Ishikawa (cell line): ENCODE results near the gene C16orf46.

Source experiments
- CEBPB ChIP-seq: IDR thresholded peaks from 2 replicates; pipeline ENCODE4 v1.6.1; 2012
- EP300 ChIP-seq: IDR thresholded peaks from 2 replicates; pipeline ENCODE4 v1.6.1; 2012; ENCODE audit warnings: borderline replicate concordance
- FOXM1 ChIP-seq: IDR thresholded peaks from 2 replicates; pipeline ENCODE4 v1.6.1; 2012; ENCODE audit warnings: low read depth, borderline replicate concordance
- TAF1 ChIP-seq: IDR thresholded peaks from 2 replicates; pipeline ENCODE4 v1.6.1; 2012; ENCODE audit warnings: low read depth, mild to moderate bottlenecking
- YY1 ChIP-seq: IDR thresholded peaks from 2 replicates; pipeline ENCODE4 v1.6.1; 2012; ENCODE audit warnings: low read depth
- TF ChIP-seq, protein P1 (sequence below): IDR thresholded peaks from 2 replicates; pipeline ENCODE4 v1.6.1; 2012

DNA sequence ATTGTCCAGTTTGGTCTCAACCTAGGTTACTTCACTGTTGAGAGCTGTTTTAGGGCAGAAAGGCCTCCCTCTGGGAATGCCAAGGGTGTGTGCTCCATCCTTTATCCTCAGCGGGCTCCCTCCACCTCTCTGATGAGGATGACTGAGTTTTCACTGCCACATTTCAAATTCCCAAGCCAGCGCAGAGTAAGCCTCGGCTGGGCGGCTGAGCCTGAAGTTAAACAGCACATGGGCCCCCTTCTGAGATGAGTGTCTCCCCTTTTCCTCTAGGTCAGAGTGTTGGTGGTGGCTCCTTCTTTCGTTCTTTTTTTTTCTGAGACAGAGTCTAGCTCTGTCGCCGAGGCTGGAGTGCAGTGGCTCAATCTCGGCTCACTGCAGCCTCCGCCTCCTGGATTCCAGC, 24.7 kb upstream of the C16orf46 start:
- TF ChIP-seq EP300 (no peak), FOXM1 (no peak), TAF1 (no peak), YY1 (no peak), CEBPB (no peak)
- TF ChIP-seq, protein P1, sequence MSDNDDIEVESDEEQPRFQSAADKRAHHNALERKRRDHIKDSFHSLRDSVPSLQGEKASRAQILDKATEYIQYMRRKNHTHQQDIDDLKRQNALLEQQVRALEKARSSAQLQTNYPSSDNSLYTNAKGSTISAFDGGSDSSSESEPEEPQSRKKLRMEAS: no peak
